ENCODE results near the gene IL11.

DNA sequence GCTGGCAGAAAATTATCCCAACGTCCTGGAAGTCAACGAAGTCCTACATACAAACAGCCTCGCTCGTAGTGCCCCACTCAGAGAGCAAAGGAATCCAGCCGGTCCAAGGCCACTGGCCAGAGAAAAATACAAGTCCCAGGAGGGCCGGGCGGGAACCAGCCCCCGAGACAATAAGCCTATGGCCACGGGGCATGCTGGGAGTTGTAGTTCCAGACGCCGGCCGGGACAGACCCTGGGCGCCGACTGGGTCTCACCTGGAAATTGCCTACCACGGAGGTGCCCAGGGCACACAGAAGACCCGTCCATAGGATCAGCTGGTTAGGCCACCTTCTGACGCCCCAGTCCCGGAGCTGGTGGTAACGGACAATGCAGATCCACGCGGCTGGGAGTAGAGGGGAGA, 50.5 kb downstream of the IL11 start:
- TF ChIP-seq CBFB (CRISPR knock-in tag; IDR thresholded peaks at IDR 0.05), result no peak
- TF ChIP-seq, protein P1, sequence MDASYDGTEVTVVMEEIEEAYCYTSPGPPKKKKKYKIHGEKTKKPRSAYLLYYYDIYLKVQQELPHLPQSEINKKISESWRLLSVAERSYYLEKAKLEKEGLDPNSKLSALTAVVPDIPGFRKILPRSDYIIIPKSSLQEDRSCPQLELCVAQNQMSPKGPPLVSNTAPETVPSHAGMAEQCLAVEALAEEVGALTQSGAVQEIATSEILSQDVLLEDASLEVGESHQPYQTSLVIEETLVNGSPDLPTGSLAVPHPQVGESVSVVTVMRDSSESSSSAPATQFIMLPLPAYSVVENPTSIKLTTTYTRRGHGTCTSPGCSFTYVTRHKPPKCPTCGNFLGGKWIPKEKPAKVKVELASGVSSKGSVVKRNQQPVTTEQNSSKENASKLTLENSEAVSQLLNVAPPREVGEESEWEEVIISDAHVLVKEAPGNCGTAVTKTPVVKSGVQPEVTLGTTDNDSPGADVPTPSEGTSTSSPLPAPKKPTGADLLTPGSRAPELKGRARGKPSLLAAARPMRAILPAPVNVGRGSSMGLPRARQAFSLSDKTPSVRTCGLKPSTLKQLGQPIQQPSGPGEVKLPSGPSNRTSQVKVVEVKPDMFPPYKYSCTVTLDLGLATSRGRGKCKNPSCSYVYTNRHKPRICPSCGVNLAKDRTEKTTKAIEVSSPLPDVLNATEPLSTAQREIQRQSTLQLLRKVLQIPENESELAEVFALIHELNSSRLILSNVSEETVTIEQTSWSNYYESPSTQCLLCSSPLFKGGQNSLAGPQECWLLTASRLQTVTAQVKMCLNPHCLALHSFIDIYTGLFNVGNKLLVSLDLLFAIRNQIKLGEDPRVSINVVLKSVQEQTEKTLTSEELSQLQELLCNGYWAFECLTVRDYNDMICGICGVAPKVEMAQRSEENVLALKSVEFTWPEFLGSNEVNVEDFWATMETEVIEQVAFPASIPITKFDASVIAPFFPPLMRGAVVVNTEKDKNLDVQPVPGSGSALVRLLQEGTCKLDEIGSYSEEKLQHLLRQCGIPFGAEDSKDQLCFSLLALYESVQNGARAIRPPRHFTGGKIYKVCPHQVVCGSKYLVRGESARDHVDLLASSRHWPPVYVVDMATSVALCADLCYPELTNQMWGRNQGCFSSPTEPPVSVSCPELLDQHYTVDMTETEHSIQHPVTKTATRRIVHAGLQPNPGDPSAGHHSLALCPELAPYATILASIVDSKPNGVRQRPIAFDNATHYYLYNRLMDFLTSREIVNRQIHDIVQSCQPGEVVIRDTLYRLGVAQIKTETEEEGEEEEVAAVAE (CRISPR knock-in tag; IDR thresholded peaks at IDR 0.05; ENCODE audit: borderline replicate concordance), result no peak
- no peak for TF ChIP-seq TAF1 (CRISPR knock-in tag; IDR thresholded peaks at IDR 0.05)
- TF ChIP-seq ZNF549 (CRISPR knock-in tag; IDR thresholded peaks at IDR 0.05), result no peak
- TF ChIP-seq, protein P2, sequence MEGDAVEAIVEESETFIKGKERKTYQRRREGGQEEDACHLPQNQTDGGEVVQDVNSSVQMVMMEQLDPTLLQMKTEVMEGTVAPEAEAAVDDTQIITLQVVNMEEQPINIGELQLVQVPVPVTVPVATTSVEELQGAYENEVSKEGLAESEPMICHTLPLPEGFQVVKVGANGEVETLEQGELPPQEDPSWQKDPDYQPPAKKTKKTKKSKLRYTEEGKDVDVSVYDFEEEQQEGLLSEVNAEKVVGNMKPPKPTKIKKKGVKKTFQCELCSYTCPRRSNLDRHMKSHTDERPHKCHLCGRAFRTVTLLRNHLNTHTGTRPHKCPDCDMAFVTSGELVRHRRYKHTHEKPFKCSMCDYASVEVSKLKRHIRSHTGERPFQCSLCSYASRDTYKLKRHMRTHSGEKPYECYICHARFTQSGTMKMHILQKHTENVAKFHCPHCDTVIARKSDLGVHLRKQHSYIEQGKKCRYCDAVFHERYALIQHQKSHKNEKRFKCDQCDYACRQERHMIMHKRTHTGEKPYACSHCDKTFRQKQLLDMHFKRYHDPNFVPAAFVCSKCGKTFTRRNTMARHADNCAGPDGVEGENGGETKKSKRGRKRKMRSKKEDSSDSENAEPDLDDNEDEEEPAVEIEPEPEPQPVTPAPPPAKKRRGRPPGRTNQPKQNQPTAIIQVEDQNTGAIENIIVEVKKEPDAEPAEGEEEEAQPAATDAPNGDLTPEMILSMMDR (CRISPR knock-in tag; IDR thresholded peaks at IDR 0.05), result no peak
- TF ChIP-seq, protein P3, sequence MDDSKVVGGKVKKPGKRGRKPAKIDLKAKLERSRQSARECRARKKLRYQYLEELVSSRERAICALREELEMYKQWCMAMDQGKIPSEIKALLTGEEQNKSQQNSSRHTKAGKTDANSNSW (CRISPR knock-in tag; IDR thresholded peaks at IDR 0.05; ENCODE audit: borderline replicate concordance), result no peak
